Measurements from ENCODE around the gene TNFRSF6B. TPM values are rescaled to one million over a fixed set of nuclear protein-coding genes. Genes with fewer than 3 reads are reported as not detected.

The TNFRSF6B gene
- total RNA-seq, 1 donor from 2014 or later = not detected

- Mint-ChIP-seq H3K27ac (no peak overlapping the region), H3K4me3 (peak overlapping the region; percentile 48), H3K9me3 (no peaks in the 10 kb centered on the region), H3K27me3 (no peaks in the 10 kb centered on the region), H3K4me1 (peaks cover 28% of the 10 kb centered on the region), H3K36me3 (ENCODE audit: low read depth) (peaks cover 9% of the 10 kb centered on the region)
- ChIA-PET POLR2A (interaction anchor here (0.5 to 1.8 kb wide), 3 partner anchors 32 to 220 kb away, joined by 3 to 7 read pairs (median 4); partner anchors contain the start of genes ARFRP1, PPDPF and ZGPAT), CTCF (no interaction called here)
- ATAC-seq (ENCODE audit: low read depth) = peak; percentile 1
- intact Hi-C loops (cut with micrococcal nuclease) = no loop called here
- TF ChIP-seq CTCF (IDR thresholded peaks at IDR 0.05) = no peak
- DNase-seq = peak; percentile 53
Observed at GRCh38 chr20:63740070-63740626, 43.7 kb downstream of the TNFRSF6B start.

- no peak for TF ChIP-seq CTCF (IDR thresholded peaks at IDR 0.05)
- Mint-ChIP-seq H3K27me3 (no peaks in the 10 kb centered on the region), H3K4me3 (peak overlapping the region; percentile 48), H3K4me1 (peaks cover 22% of the 10 kb centered on the region), H3K9me3 (no peaks in the 10 kb centered on the region), H3K27ac (no peak overlapping the region), H3K36me3 (ENCODE audit: low read depth) (peaks cover 6% of the 10 kb centered on the region)
- ATAC-seq (ENCODE audit: low read depth) (no peak), DNase-seq (no peak)
- CTCF ChIA-PET = no interaction called here
- intact Hi-C loops (cut with micrococcal nuclease) = no loop called here
- POLR2A ChIA-PET = interaction anchor here (0.5 to 1.8 kb wide), 4 partner anchors 26 to 220 kb away, joined by 3 to 7 read pairs (median 4); partner anchors contain the start of genes ARFRP1, PPDPF and ZGPAT
Observed at GRCh38 chr20:63740627-63741353, 44.3 kb downstream of the TNFRSF6B start.

DNA sequence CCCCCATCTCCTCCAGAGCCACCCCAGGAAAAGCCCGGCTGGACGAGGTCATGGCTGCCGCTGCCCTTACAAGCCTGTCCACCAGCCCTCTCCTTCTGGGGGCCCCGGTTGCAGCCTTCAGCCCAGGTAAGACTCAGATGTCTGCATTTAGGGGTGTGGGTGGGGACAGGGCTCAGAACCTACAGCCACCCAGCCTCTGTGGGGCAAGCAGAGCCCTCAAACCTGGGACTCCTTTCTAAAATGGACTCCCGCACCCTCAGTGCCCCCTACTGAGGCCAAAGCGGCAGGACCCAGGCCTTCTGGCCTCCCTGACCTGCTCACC lies 44.9 kb downstream of the TNFRSF6B start:
- no peak overlapping the region for H3K4me3 Mint-ChIP-seq
- ATAC-seq (ENCODE audit: low read depth) (no peak), DNase-seq (no peak)
- H3K4me1 Mint-ChIP-seq = peaks cover 17% of the 10 kb centered on the region
- TF ChIP-seq CTCF (IDR thresholded peaks at IDR 0.05) = no peak
- H3K27me3 Mint-ChIP-seq = no peaks in the 10 kb centered on the region
- ChIA-PET POLR2A (interaction anchor here (0.6 to 1.8 kb wide), 4 partner anchors 27 to 221 kb away, joined by 3 to 7 read pairs (median 4); partner anchors contain the start of genes ARFRP1, PPDPF and ZGPAT), CTCF (no interaction called here)
- H3K9me3 Mint-ChIP-seq = no peaks in the 10 kb centered on the region
- H3K36me3 Mint-ChIP-seq (ENCODE audit: low read depth) = peaks cover 2% of the 10 kb centered on the region
- no peak overlapping the region for H3K27ac Mint-ChIP-seq
- intact Hi-C loops (cut with micrococcal nuclease) = no loop called here

DNA sequence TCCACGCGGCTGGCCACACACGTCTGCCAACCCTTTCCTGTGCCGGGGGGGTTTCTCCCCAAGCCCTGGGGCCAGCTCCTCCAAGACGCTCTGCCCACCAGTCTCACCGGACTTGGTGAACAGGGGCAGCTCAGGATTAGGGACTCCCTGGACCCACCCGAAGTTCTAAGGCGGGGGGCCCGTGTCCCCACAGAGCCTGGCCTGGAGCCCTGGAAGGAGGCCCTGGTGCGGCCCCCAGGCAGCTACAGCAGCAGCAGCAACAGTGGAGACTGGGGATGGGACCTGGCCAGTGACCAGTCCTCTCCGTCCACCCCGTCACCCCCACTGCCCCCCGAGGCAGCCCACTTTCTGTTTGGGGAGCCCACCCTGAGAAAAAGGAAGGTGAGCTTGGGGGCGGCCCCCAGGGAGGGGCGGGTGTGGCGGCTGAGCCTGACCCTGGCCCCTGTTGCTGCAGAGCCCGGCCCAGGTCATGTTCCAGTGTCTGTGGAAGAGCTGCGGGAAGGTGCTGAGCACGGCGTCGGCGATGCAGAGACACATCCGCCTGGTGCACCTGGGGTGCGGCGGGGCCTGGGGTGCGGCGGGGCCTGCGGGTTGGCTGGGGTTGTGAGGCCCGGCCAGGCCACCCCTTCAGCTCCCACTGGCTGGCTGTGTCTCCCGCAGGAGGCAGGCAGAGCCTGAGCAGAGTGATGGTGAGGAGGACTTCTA lies 45.4 kb downstream of the TNFRSF6B start:
- H3K27me3 Mint-ChIP-seq = no peaks in the 10 kb centered on the region
- no peak for ATAC-seq (ENCODE audit: low read depth)
- no peak for TF ChIP-seq CTCF (IDR thresholded peaks at IDR 0.05)
- POLR2A ChIA-PET = interaction anchor here (0.6 to 2.7 kb wide), 5 partner anchors 27 to 221 kb away, joined by 3 to 10 read pairs (median 4); partner anchors contain the start of genes ARFRP1, PPDPF and ZGPAT
- H3K9me3 Mint-ChIP-seq = no peaks in the 10 kb centered on the region
- no peak overlapping the region for H3K4me3 Mint-ChIP-seq
- DNase-seq = no peak
- H3K4me1 Mint-ChIP-seq = peaks cover 12% of the 10 kb centered on the region
- CTCF ChIA-PET = no interaction called here
- intact Hi-C loops (cut with micrococcal nuclease) = no loop called here
- peaks cover 1% of the 10 kb centered on the region for H3K36me3 Mint-ChIP-seq (ENCODE audit: low read depth)
- no peak overlapping the region for H3K27ac Mint-ChIP-seq

Measured in activated B cell treated with CpG ODN at 0.5 μM for 24 hours (primary cell).